PFSK-1 (cell line): ENCODE results near the gene DLGAP5.

Experiments used
- FOXP2 ChIP-seq: optimal IDR thresholded peaks from 2 replicates; pipeline ENCODE3; 2011; ENCODE audit warnings: borderline replicate concordance, control low read depth, inconsistent platforms; ENCODE audit not compliant: insufficient read depth; ENCODE audit errors: extremely low read length, extremely low read depth
- POLR2AphosphoS5 ChIP-seq: IDR thresholded peaks from 2 replicates; pipeline ENCODE4 v1.6.1; 2012; ENCODE audit warnings: low read depth, mild to moderate bottlenecking, control low read depth, low read length, moderate library complexity
- REST ChIP-seq, 2 experiments: IDR thresholded peaks; 2 replicates each; pipeline versions ENCODE4 v1.6.1 to v1.8.0; 2011 to 2012; ENCODE audit warnings: low read depth in 2 of 2, low read length in 2 of 2, control low read depth in 1 of 2, inconsistent platforms in 1 of 2, mild to moderate bottlenecking in 1 of 2, moderate library complexity in 1 of 2; ENCODE audit not compliant: insufficient read depth in 1 of 2
- TAF1 ChIP-seq: IDR thresholded peaks from 2 replicates; pipeline ENCODE4 v1.6.1; 2012; ENCODE audit warnings: low read length, control low read depth, borderline replicate concordance; ENCODE audit not compliant: insufficient read depth

- no peak for TF ChIP-seq TAF1
- TF ChIP-seq POLR2AphosphoS5: no peak
- no peak for TF ChIP-seq FOXP2
- TF ChIP-seq REST (IDR thresholded peaks at IDR 0.05; ENCODE audit: insufficient read depth in 1 of 2, low read depth in 2 of 2, low read length in 2 of 2): no peak
Observed at GRCh38 chr14:55220230-55220629, 28.8 kb upstream of the DLGAP5 start.
